Heart left ventricle (tissue), 16 donors: Measurements from ENCODE around the gene CACNA1C. TPM values are rescaled to one million over a fixed set of nuclear protein-coding genes. Genes with fewer than 3 reads are reported as not detected.

Source experiments
- ATAC-seq, 4 donors: fragments of 200-7000 bp; cut with Tn5 transposase; one replicate each; pipeline ENCODE4 v1.9.1; 2020 to 2022; ENCODE audit warnings: moderate library complexity in 4 of 4, mild to moderate bottlenecking in 3 of 4, moderate number of reproducible peaks in 1 of 4
- DNase-seq, 5 donors: peaks; one replicate each; pipeline ENCODE4 v3.0.0-alpha.2; 2020
- H3K27ac ChIP-seq, 12 donors: fragments of 200-600 bp; sonication (generic) in 4 of 12; one replicate each; pipeline versions ENCODE4 v1.5.0 to v1.8.0; 2016 to 2022; ENCODE audit warnings: mild to moderate bottlenecking in 2 of 12
- H3K27me3 ChIP-seq, 9 donors: fragments of 200-600 bp; sonication (generic) in 2 of 9; one replicate each; pipeline versions ENCODE4 v1.5.1 to v1.8.0; 2016 to 2022; ENCODE audit warnings: mild to moderate bottlenecking in 3 of 9
- H3K36me3 ChIP-seq, 9 donors: fragments of 200-600 bp; sonication (generic) in 2 of 9; one replicate each; pipeline versions ENCODE4 v1.5.0 to v1.8.0; 2018 to 2022; ENCODE audit warnings: mild to moderate bottlenecking in 2 of 9
- H3K4me1 ChIP-seq, 12 donors: fragments of 200-600 bp; sonication (generic) in 4 of 12; one replicate each; pipeline versions ENCODE4 v1.5.0 to v1.8.0; 2016 to 2022; ENCODE audit warnings: mild to moderate bottlenecking in 3 of 12
- H3K4me3 ChIP-seq, 12 donors: fragments of 200-600 bp; sonication (generic) in 4 of 12; one replicate each; pipeline versions ENCODE4 v1.5.0 to v1.8.0; 2017 to 2022; ENCODE audit warnings: mild to moderate bottlenecking in 9 of 12, moderate library complexity in 4 of 12
- H3K9me3 ChIP-seq, 12 donors: fragments of 200-600 bp; sonication (generic) in 4 of 12; one replicate each; pipeline versions ENCODE4 v1.5.0 to v1.8.0; 2016 to 2022; ENCODE audit warnings: mild to moderate bottlenecking in 1 of 12
- CTCF ChIP-seq, 12 donors: fragments of 200-600 bp; sonication (generic) in 4 of 12; IDR thresholded peaks; one replicate each; pipeline versions ENCODE4 v1.5.0 to v1.8.0; 2018 to 2022; ENCODE audit warnings: antibody characterized with exemption in 12 of 12, mild to moderate bottlenecking in 5 of 12
- POLR2A ChIP-seq, 2 donors: fragments of 450-650 bp; IDR thresholded peaks; one replicate each; pipeline ENCODE4 v1.6.1; 2017; ENCODE audit warnings: antibody characterized with exemption in 2 of 2, mild to moderate bottlenecking in 2 of 2, moderate library complexity in 2 of 2
- WGBS, 4 donors: extraction: QIAGEN DNeasy Blood & Tissue Kit in 2 of 4; methylation state at CpG; one replicate each; pipeline versions ENCODE4 v1.1.5 to v1.1.7; 2013 to 2018; 5-methylcytosine and 5-hydroxymethylcytosine counted together
- intact Hi-C, 10 donors: fragments of 100-400 bp; cut with DNase I; formaldehyde crosslinking; loops; one replicate each; pipeline versions ENCODE4 v1.11.1 to v1.14.2; 2022
- polyA plus RNA-seq, 2 donors: library from polyadenylated mRNA; stranded (reverse); fragments of 200-250 nt; gene quantifications; one replicate each; pipeline ENCODE4 v1.2.3, GENCODE V29; 2013
- total RNA-seq, 9 donors: library from RNA; depleted of rRNA in 2 of 9; stranded (reverse); fragments of >200 nt in 2 of 9; fragmentation: NEBNext Ultra II Directional in 3 of 9; extraction: Animal tissue kit (Norgen Biotek cat#: 25700) in 3 of 9; gene quantifications; one replicate each; pipeline versions ENCODE4 v1.1.0 to v1.2.4, GENCODE V29; 2016 to 2023
- donor health status: ischemic (EF 13 %, LVEDD 7.1; RV severe dilation, severe dysfunction).
- donor health status: healthy with polysubstance abuse.
- donor health status: DM: no; HTN: yes; CAD: no.
- donor health status: DM: no; HTN: no; CAD: no.
- donor health status: ischemic (EF 25% LVEDD 6.9; RV normal size, moderate dysfunction).
- donor health status: ischemic (EF 25% LVEDD 5.7; RV mildly dilated, moderate dysfunction).
- donor health status: healthy.
- donor health status: DM: yes; HTN: yes; CAD: no.
- donor health status: ischemic (EF 35%, LVEDD 5.7; RV mildly dilated, moderate dysfunction).
- donor health status: nonischemic (EF 11% LVEDD 7.7; RV severe dilation, severe dysfunction).
- donor health status: DM: yes; HTN: yes; CAD: no.
- donor health status: PGD.
- donor health status: ischemic (EF 29% LVEDD 5.4; RV normal size, mild dysfunction).
- donor health status: nonischemic (EF 23%, LVEDD 6.1; RV moderate dilation, normal function).

Gene CACNA1C
- total and polyA plus RNA-seq, 11 donors: 41.9 to 196 (median 164) TPM

DNA sequence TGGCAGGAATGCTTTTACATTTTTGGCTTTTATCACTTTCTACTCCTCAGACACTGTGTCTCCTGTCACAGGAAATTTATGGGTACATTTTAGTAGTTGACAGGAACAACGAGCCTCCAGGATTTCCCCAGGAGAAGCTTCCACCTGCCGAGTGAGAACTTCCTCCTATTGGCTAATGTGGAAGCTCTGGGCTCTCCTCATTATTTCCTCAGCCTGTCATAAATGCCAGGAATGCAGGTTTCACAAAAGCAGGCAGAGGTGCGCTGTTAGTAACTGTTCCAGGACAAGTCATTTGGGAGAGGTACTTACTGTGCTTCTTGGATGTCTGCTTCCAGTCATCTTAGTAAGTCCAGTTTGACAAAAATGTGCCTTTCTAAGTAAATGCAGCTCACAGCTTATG, 29.4 kb upstream of the CACNA1C start:
- Histone ChIP-seq H3K9me3 (no peaks in the 10 kb centered on the region), H3K27me3 (no peaks in the 10 kb centered on the region), H3K27ac (peak overlapping the region in 1 of 12 donors; percentile 3), H3K36me3 (peaks cover 0 to 4% (median 0%) of the 10 kb centered on the region in 9 donors), H3K4me1 (peaks cover 0 to 63% (median 18%) of the 10 kb centered on the region in 12 donors), H3K4me3 (no peak overlapping the region)
- no peak for TF ChIP-seq CTCF (IDR thresholded peaks at IDR 0.05)
- TF ChIP-seq POLR2A (IDR thresholded peaks at IDR 0.05): no peak
- ATAC-seq (no peak), DNase-seq (no peak)
- 32 to 37% (median 34%) methylated on average over 3 of the region's 3 CpGs for WGBS, 4 donors
- intact Hi-C loops: loop anchor here in 1 of 10 donors (10.0 kb wide), 1 partner anchor 219 kb away; no protein-coding TSS in a partner anchor

- intact Hi-C loops: loop anchor here in 2 of 10 donors (5.0 to 10.0 kb wide), 2 partner anchors 223 to 230 kb away; no protein-coding TSS in a partner anchor
- Histone ChIP-seq H3K9me3 (no peaks in the 10 kb centered on the region), H3K4me3 (no peak overlapping the region), H3K27me3 (no peaks in the 10 kb centered on the region), H3K4me1 (peaks cover 0 to 73% (median 14%) of the 10 kb centered on the region in 12 donors), H3K36me3 (no peaks in the 10 kb centered on the region), H3K27ac (peak overlapping the region in 4 of 12 donors; percentile 1 to 69 (median 35))
- no peak for DNase-seq
- TF ChIP-seq POLR2A (IDR thresholded peaks at IDR 0.05): no peak
- TF ChIP-seq CTCF (IDR thresholded peaks at IDR 0.05): no peak
- 24 to 37% (median 31%) methylated on average over 4 of the region's 4 CpGs for WGBS, 4 donors
- ATAC-seq: no peak
These were observed 25.4 kb upstream of the CACNA1C start for GRCh38 chr12:2027351-2027750.

DNA sequence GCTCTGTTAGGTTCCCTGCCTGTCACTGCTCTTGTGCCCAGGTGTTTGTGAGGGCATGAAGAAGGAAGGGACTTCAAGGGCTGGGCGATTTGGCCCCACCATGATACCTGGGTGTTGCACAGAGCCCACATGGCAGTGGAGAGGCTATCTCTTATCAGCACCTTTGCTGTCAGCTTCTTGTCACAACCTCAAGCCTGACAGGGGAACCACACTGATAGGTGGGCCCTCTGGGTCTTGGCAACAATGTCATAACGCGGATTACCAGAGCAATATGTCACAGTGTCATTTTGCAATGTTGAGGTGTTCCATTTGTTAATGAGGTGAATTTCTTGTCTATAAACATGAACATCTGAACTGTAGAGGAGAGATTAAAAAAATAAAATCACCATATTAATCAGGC, 22.9 kb upstream of the CACNA1C start:
- Histone ChIP-seq H3K9me3 (no peaks in the 10 kb centered on the region), H3K27ac (peak overlapping the region in 5 of 12 donors; percentile 1 to 68 (median 22)), H3K27me3 (no peaks in the 10 kb centered on the region), H3K4me1 (peaks cover 0 to 79% (median 13%) of the 10 kb centered on the region in 12 donors), H3K36me3 (no peaks in the 10 kb centered on the region), H3K4me3 (no peak overlapping the region)
- no peak for DNase-seq
- intact Hi-C loops: loop anchor here in 9 of 10 donors (5.0 to 10.0 kb wide), 8 partner anchors 38 to 375 kb away; no protein-coding TSS in a partner anchor
- 53 to 63% (median 58%) methylated on average over 3 of the region's 3 CpGs for WGBS, 4 donors
- ATAC-seq: peak in 1 of 4 donors; percentile 12
- TF ChIP-seq POLR2A (IDR thresholded peaks at IDR 0.05) (no peak), CTCF (IDR thresholded peaks at IDR 0.05) (no peak)

DNA sequence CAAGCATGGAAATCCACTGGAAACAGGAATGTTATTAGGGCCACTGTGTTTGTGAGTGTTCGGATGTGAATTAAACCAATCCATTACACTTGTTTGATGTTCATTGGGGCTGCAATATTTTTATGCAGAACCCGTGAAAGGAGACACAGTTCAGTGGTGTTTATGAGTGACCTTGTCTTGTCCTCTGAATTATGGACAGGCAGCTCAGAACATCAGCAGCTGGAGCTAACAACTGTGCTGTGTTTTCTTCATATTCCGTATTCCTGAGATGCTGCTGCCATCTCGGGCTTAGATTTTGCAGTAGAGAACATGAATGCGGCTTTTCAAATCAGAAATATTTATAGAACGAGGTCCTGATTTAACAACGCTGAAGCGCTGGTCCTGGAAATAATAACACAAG, 20.3 kb upstream of the CACNA1C start:
- H3K4me3 ChIP-seq: no peak overlapping the region

More for the DNA sequence above, 20.3 kb upstream of the CACNA1C start:
- 52 to 63% (median 63%) methylated on average over 8 of the region's 8 CpGs for WGBS, 4 donors
- Histone ChIP-seq H3K27me3 (no peaks in the 10 kb centered on the region), H3K27ac (peak overlapping the region in 8 of 12 donors; percentile 15 to 68 (median 27)), H3K9me3 (no peaks in the 10 kb centered on the region), H3K4me1 (peaks cover 5 to 88% (median 28%) of the 10 kb centered on the region in 12 donors), H3K36me3 (no peaks in the 10 kb centered on the region)
- no peak for ATAC-seq
- TF ChIP-seq CTCF (IDR thresholded peaks at IDR 0.05) (no peak), POLR2A (IDR thresholded peaks at IDR 0.05) (no peak)
- intact Hi-C loops: loop anchor here in 7 of 10 donors (5.0 to 10.0 kb wide), 8 partner anchors 40 to 378 kb away; no protein-coding TSS in a partner anchor
- DNase-seq: no peak
